HepG2 (cell line): ENCODE results near the gene PIEZO1. TPM values are rescaled to one million over a fixed set of nuclear protein-coding genes. Genes with fewer than 3 reads are reported as not detected.

Experiments used
- ATAC-seq: fragments of 200-7000 bp; cut with Tn5 transposase; 3 replicates; pipeline ENCODE4 v1.9.1; 2020; ENCODE audit warnings: mild to moderate bottlenecking, moderate library complexity
- BruUV-seq: library from RNA; stranded (reverse); fragments of 400-500 nt; replicated peaks from 2 replicates; lab custom pipeline; 2021; lab: Mats Ljungman, UMichigan
- CTCF ChIA-PET: fragments of 300-600 bp; formaldehyde crosslinking; extraction: SDS; loops from one replicate; lab custom pipeline; 2021; ENCODE audit warnings: low total read pairs, inconsistent platforms, low intra/inter-chr PET ratio; lab: Yijun Ruan, JAX
- POLR2A ChIA-PET: fragments of 350-600 bp; sonication (Branson Sonifier 250); formaldehyde crosslinking; loops from one replicate; lab custom pipeline; 2020; ENCODE audit warnings: antibody characterized with exemption, inconsistent platforms; lab: Yijun Ruan, JAX
- DNase-seq: peaks from one replicate; pipeline ENCODE4 v3.0.0-alpha.2; 2015; ENCODE audit warnings: low spot score
- FAIRE-seq: peaks from 3 replicates; lab custom pipeline; 2011; peaks lifted over from hg19 to GRCh38; lab: Jason Lieb, UNC
- H2AFZ ChIP-seq: one replicate; pipeline ENCODE4 v1.6.1; 2011; ENCODE audit warnings: low read length, inconsistent platforms
- H3K27ac ChIP-seq: fragments of 300-600 bp; 3 replicates; pipeline ENCODE4 v1.8.0; 2011; ENCODE audit warnings: mixed run types, mild to moderate bottlenecking, mixed read lengths, low read length, inconsistent platforms; ENCODE audit not compliant: insufficient read depth; ENCODE audit errors: extremely low read length
- H3K27me3 ChIP-seq, 2 experiments: fragments of 200-600 bp in 1 of 2; 2 replicates in 1 of 2; 3 replicates in 1 of 2; pipeline versions ENCODE4 v1.6.0 to v1.8.0; 2011; ENCODE audit warnings: low read length in 2 of 2, mild to moderate bottlenecking in 2 of 2, moderate library complexity in 2 of 2, inconsistent platforms in 1 of 2; ENCODE audit not compliant: insufficient read depth in 2 of 2, control insufficient read depth in 1 of 2
- H3K36me3 ChIP-seq, 2 experiments: fragments of 200-600 bp in 1 of 2; replicated peaks in 1 of 2; 2 replicates in 1 of 2; 3 replicates in 1 of 2; pipeline versions ENCODE4 v1.5.1 to v1.8.0; 2011; ENCODE audit warnings: low read length in 2 of 2, inconsistent platforms in 1 of 2; ENCODE audit not compliant: insufficient read depth in 2 of 2, control insufficient read depth in 1 of 2
- H3K4me1 ChIP-seq: 2 replicates; pipeline ENCODE4 v1.5.1; 2012; ENCODE audit warnings: low read length, inconsistent platforms; ENCODE audit not compliant: insufficient read depth
- H3K4me2 ChIP-seq: 2 replicates; pipeline ENCODE4 v1.6.0; 2011; ENCODE audit warnings: low read depth, low read length, inconsistent platforms
- H3K4me3 ChIP-seq, 3 experiments: fragments of 200-600 bp in 1 of 3; sonication (generic), shearing (Covaris generic) in 1 of 3; replicated peaks in 1 of 3; 2 replicates each; pipeline ENCODE4 v1.5.1; 2011 to 2016; ENCODE audit warnings: low read length in 3 of 3, inconsistent platforms in 2 of 3, low read depth in 2 of 3, mild to moderate bottlenecking in 2 of 3, control low read depth in 1 of 3, mixed read lengths in 1 of 3; ENCODE audit not compliant: insufficient read depth in 1 of 3
- H3K79me2 ChIP-seq: one replicate; pipeline ENCODE4 v1.6.1; 2011; ENCODE audit warnings: low read length, inconsistent platforms; ENCODE audit not compliant: insufficient read depth
- H3K9ac ChIP-seq: 2 replicates; pipeline ENCODE4 v1.6.0; 2011; ENCODE audit warnings: mild to moderate bottlenecking, low read depth, low read length, inconsistent platforms; ENCODE audit not compliant: insufficient read depth
- H3K9me3 ChIP-seq: 2 replicates; pipeline ENCODE4 v1.5.1; 2012; ENCODE audit warnings: mild to moderate bottlenecking, low read length
- H4K20me1 ChIP-seq: 2 replicates; pipeline ENCODE4 v1.6.0; 2011; ENCODE audit warnings: inconsistent platforms, mild to moderate bottlenecking, low read length, moderate library complexity; ENCODE audit not compliant: insufficient read depth
- CBX1 ChIP-seq: IDR thresholded peaks from one replicate; pipeline ENCODE4 v1.6.1; 2016; ENCODE audit warnings: antibody characterized with exemption, low read depth
- NFE2 ChIP-seq: sonication (generic); formaldehyde crosslinking; IDR thresholded peaks from 2 replicates; pipeline ENCODE4 v1.4.0; 2020; ENCODE audit warnings: missing genetic modification reagents
- ZMAT3 ChIP-seq: sonication (generic); formaldehyde crosslinking; conservative IDR thresholded peaks from 2 replicates; pipeline ENCODE4 v1.7.0; 2021; ENCODE audit warnings: missing genetic modification reagents
- ZNF225 ChIP-seq: sonication (generic); formaldehyde crosslinking; IDR thresholded peaks from 2 replicates; pipeline ENCODE4 v1.4.0; 2020; ENCODE audit warnings: mild to moderate bottlenecking, missing genetic modification reagents
- ZNF260 ChIP-seq: sonication (generic); formaldehyde crosslinking; IDR thresholded peaks from 2 replicates; pipeline ENCODE4 v1.4.0; 2020; ENCODE audit warnings: missing genetic modification reagents, low read depth, mild to moderate bottlenecking, borderline replicate concordance
- ZNF446 ChIP-seq: sonication (generic); formaldehyde crosslinking; IDR thresholded peaks from 2 replicates; pipeline ENCODE4 v1.5.0; 2020; ENCODE audit warnings: mild to moderate bottlenecking, missing genetic modification reagents
- ZNF468 ChIP-seq: sonication (generic); formaldehyde crosslinking; IDR thresholded peaks from 2 replicates; pipeline ENCODE4 v1.8.0; 2022; ENCODE audit warnings: mild to moderate bottlenecking, moderate library complexity, missing genetic modification reagents
- WGBS: methylation state at CpG from one replicate; pipeline ENCODE4 v1.1.6; 2017; ENCODE audit warnings: low lambda C conversion rate; 5-methylcytosine and 5-hydroxymethylcytosine counted together
- in situ Hi-C: cut with HindIII; loops from 2 replicates; pipeline ENCODE4 v1.10.0; 2017; ENCODE audit warnings: low pct_unique_long_range_greater_than_20kb; ENCODE audit not compliant: extremely low pct_ligation_motif_present
- intact Hi-C: fragments of 100-400 bp; cut with micrococcal nuclease; formaldehyde crosslinking; loops from one replicate; pipeline ENCODE4 v1.10.0; 2022; ENCODE audit not compliant: unreplicated experiment
- polyA plus RNA-seq, 8 experiments: library from polyadenylated mRNA; depleted of rRNA in 3 of 8; stranded (reverse) in 7 of 8; unstranded in 1 of 8; fragments of >200 nt; fragmentation: Illumina TruSeq in 4 of 8; extraction: Trizol in 4 of 8; gene quantifications; 2 replicates each; pipeline versions ENCODE4 v1.2.1 to v1.2.3, GENCODE V29; 2011 to 2016; ENCODE audit warnings: low read depth in 4 of 8, missing spikeins in 1 of 8, mixed read lengths in 1 of 8; ENCODE audit not compliant: insufficient read depth in 1 of 8
- total RNA-seq, 5 experiments: library from RNA; depleted of rRNA; stranded (reverse); fragments of >200 nt; fragmentation: Illumina TruSeq; extraction: Trizol; gene quantifications; 2 replicates each; pipeline ENCODE4 v1.2.3, GENCODE V29; 2016; ENCODE audit warnings: low read depth in 1 of 5

PIEZO1 gene
- total and polyA plus RNA-seq, 2 of the 13 experiments (the other 11 are each of a cell fraction or from before 2014, with no cell fraction given), result 67.9 to 85.0 TPM

GRCh38 chr16:88703486-88704309 is 81.3 kb downstream of the PIEZO1 start:
- Histone ChIP-seq H3K4me2 (0 out of 2 replicates have a peak overlapping the region, but pooled peaks have one; percentile 4), H3K27me3 (peaks cover 0 to 3% of the 10 kb centered on the region in 2 experiments; a peak in 1 of 5 replicates), H3K79me2 (peaks cover 30% of the 10 kb centered on the region), H4K20me1 (no peaks in the 10 kb centered on the region), H3K9ac (no peak overlapping the region), H3K27ac (no peak overlapping the region), H3K4me3 (no peak overlapping the region), H3K36me3 (peaks cover 0 to 5% of the 10 kb centered on the region in 2 experiments; a peak in 3 of 5 replicates), H3K4me1 (peaks cover 74% of the 10 kb centered on the region), H3K9me3 (no peaks in the 10 kb centered on the region), H2AFZ (no peak overlapping the region)
- no peak for TF ChIP-seq ZNF468 (CRISPR knock-in tag)
- no peak for TF ChIP-seq ZNF260 (CRISPR knock-in tag)
- no peak for TF ChIP-seq NFE2 (CRISPR knock-in tag)
- no peak for TF ChIP-seq ZMAT3
- 0 out of 2 replicates have a peak, but pooled peaks have one; percentile 44 for TF ChIP-seq ZNF225
- no peak for TF ChIP-seq ZNF446 (CRISPR knock-in tag)
- TF ChIP-seq CBX1, result no peak
- POLR2A ChIA-PET, result interaction anchor here (1.7 kb wide), 1 partner anchor 41 kb away, joined by 3 read pairs; the partner anchor contains the start of gene MVD
- in situ Hi-C loops, result no loop called here
- intact Hi-C loops, result no loop called here
- CTCF ChIA-PET, result no interaction called here
- FAIRE-seq (no peak), ATAC-seq (no peak), DNase-seq (no peak)
- no TSS peak for BruUV-seq
- 91% methylated on average over 26 of the region's 26 CpGs for WGBS
